B cell (primary cell): ENCODE data around the gene TPGS2. TPM values are rescaled to one million over a fixed set of nuclear protein-coding genes. Genes with fewer than 3 reads are reported as not detected.

Experiments used
- ATAC-seq: fragments of 200-7000 bp; cut with Tn5 transposase; one replicate; pipeline ENCODE4 v1.10.0; 2021; ENCODE audit warnings: low read depth, mild to moderate bottlenecking, moderate number of reproducible peaks, moderate library complexity
- CTCF ChIA-PET: fragments of 350-600 bp; sonication (Branson Sonifier 250); formaldehyde crosslinking; loops from one replicate; lab custom pipeline; 2021; ENCODE audit warnings: antibody characterized with exemption, inconsistent platforms; lab: Charles Lee
- POLR2A ChIA-PET: fragments of 350-600 bp; sonication (Branson Sonifier 250); formaldehyde crosslinking; loops from one replicate; lab custom pipeline; 2021; ENCODE audit warnings: antibody characterized with exemption; lab: Charles Lee
- DNase-seq: peaks from one replicate; pipeline ENCODE4 v3.0.0; 2013
- H2AFZ ChIP-seq: 2 replicates; pipeline ENCODE4 v1.6.1; 2012; ENCODE audit warnings: mild to moderate bottlenecking, low read depth, low read length; ENCODE audit not compliant: insufficient read depth, poor library complexity, severe bottlenecking
- H3K27ac ChIP-seq, 2 donors: 1 replicate in 1 of 2; 2 replicates in 1 of 2; pipeline ENCODE4 v1.5.1; 2012 to 2013; ENCODE audit warnings: low read length in 2 of 2, mild to moderate bottlenecking in 2 of 2, moderate library complexity in 1 of 2
- H3K27me3 ChIP-seq, 4 experiments: fragments of 200-600 bp in 1 of 4; sonication (generic) in 1 of 4; replicated peaks in 1 of 4; 1 replicate in 2 of 4; 2 replicates in 2 of 4; pipeline versions ENCODE4 v1.6.1 to v1.7.0; 2013 to 2016; ENCODE audit warnings: low read length in 3 of 4, mild to moderate bottlenecking in 2 of 4, mixed read lengths in 1 of 4, moderate library complexity in 1 of 4; ENCODE audit not compliant: insufficient read depth in 4 of 4, control insufficient read depth in 3 of 4; ENCODE audit errors: control extremely low read depth in 1 of 4
- H3K36me3 ChIP-seq, 2 experiments: replicated peaks in 1 of 2; 1 replicate in 1 of 2; 2 replicates in 1 of 2; pipeline versions ENCODE4 v1.6.1 to v1.7.1; 2013; ENCODE audit warnings: low read length in 1 of 2; ENCODE audit not compliant: insufficient read depth in 2 of 2, control insufficient read depth in 1 of 2; ENCODE audit errors: control extremely low read depth in 1 of 2, extremely low read depth in 1 of 2
- H3K4me1 ChIP-seq, 2 donors: fragments of 200-600 bp in 1 of 2; sonication (generic) in 1 of 2; 1 replicate in 1 of 2; 2 replicates in 1 of 2; pipeline versions ENCODE4 v1.5.1 to v1.6.1; 2013 to 2017; ENCODE audit warnings: low read length in 2 of 2; ENCODE audit not compliant: control insufficient read depth in 2 of 2, insufficient read depth in 2 of 2
- H3K4me2 ChIP-seq: replicated peaks from 2 replicates; pipeline ENCODE3; 2012; ENCODE audit warnings: mild to moderate bottlenecking, low read depth, low read length; ENCODE audit not compliant: poor library complexity, severe bottlenecking
- H3K4me3 ChIP-seq, 5 experiments: fragments of 200-600 bp in 1 of 5; sonication (generic) in 1 of 5; 1 replicate in 3 of 5; 2 replicates in 2 of 5; pipeline versions ENCODE4 v1.5.1 to v1.7.0; 2011 to 2016; ENCODE audit warnings: low read length in 4 of 5, mild to moderate bottlenecking in 4 of 5, low read depth in 2 of 5, control low read depth in 1 of 5, moderate library complexity in 1 of 5; ENCODE audit not compliant: insufficient read depth in 1 of 5; ENCODE audit errors: control extremely low read depth in 1 of 5, extremely low read depth in 1 of 5
- H3K79me2 ChIP-seq: fragments of 200-600 bp; sonication (generic); one replicate; pipeline ENCODE4 v1.6.0; 2016; ENCODE audit warnings: low read length; ENCODE audit not compliant: control insufficient read depth, insufficient read depth
- H3K9ac ChIP-seq: fragments of 200-600 bp; sonication (generic); 2 replicates; pipeline ENCODE4 v1.6.1; 2017; ENCODE audit warnings: mild to moderate bottlenecking, low read length, moderate library complexity
- H3K9me3 ChIP-seq, 3 donors: one replicate each; pipeline versions ENCODE4 v1.6.1 to v1.7.1; 2013; ENCODE audit warnings: low read length in 2 of 3; ENCODE audit not compliant: control insufficient read depth in 2 of 3, insufficient read depth in 1 of 3; ENCODE audit errors: control extremely low read depth in 1 of 3
- H4K20me1 ChIP-seq: 2 replicates; pipeline ENCODE4 v1.6.0; 2012; ENCODE audit warnings: mild to moderate bottlenecking, low read length; ENCODE audit not compliant: insufficient read depth, control insufficient read depth, poor library complexity, severe bottlenecking
- H3K27ac Mint-ChIP-seq: one replicate; pipeline ENCODE4 v1.8.0; 2021; ENCODE audit warnings: mixed read lengths
- H3K27me3 Mint-ChIP-seq: one replicate; pipeline ENCODE4 v1.8.0; 2021; ENCODE audit warnings: mixed read lengths
- H3K4me1 Mint-ChIP-seq: one replicate; pipeline ENCODE4 v1.8.0; 2021; ENCODE audit warnings: mixed read lengths
- H3K4me3 Mint-ChIP-seq: one replicate; pipeline ENCODE4 v1.8.0; 2021; ENCODE audit warnings: mixed read lengths
- H3K9me3 Mint-ChIP-seq: one replicate; pipeline ENCODE4 v1.8.0; 2022; ENCODE audit warnings: mixed read lengths; ENCODE audit not compliant: insufficient read depth
- EZH2 ChIP-seq: IDR thresholded peaks from 2 replicates; pipeline ENCODE4 v1.6.1; 2012; ENCODE audit warnings: borderline replicate concordance, low read depth, mild to moderate bottlenecking, moderate library complexity, low read length; ENCODE audit not compliant: insufficient read depth, poor library complexity, severe bottlenecking
- WGBS: methylation state at CpG from one replicate; pipeline ENCODE4 v1.1.5; 2013; ENCODE audit warnings: missing lambda C conversion rate; ENCODE audit not compliant: insufficient coverage; 5-methylcytosine and 5-hydroxymethylcytosine counted together
- intact Hi-C: fragments of 100-400 bp; cut with micrococcal nuclease; formaldehyde crosslinking; loops from one replicate; pipeline ENCODE4 v1.10.0; 2022
- polyA plus RNA-seq: library from polyadenylated mRNA; depleted of rRNA; stranded (reverse); fragments of >200 nt; gene quantifications from 2 replicates; pipeline ENCODE4 v1.2.3, GENCODE V29; 2012
- total RNA-seq, 2 donors: library from RNA; stranded (reverse); fragments of 120-200 nt in 1 of 2; gene quantifications; 1 replicate in 1 of 2; 2 replicates in 1 of 2; pipeline versions ENCODE4 v1.2.3 to v1.2.4, GENCODE V29; 2013 to 2022
- TF ChIP-seq, protein P1 (sequence below): fragments of 200-600 bp; IDR thresholded peaks from one replicate; pipeline ENCODE4 v1.8.0; 2022; ENCODE audit warnings: antibody characterized with exemption, mild to moderate bottlenecking

The TPGS2 gene
- total and polyA plus RNA-seq, 2 donors (not counting 1 experiment from before 2014, with no cell fraction given), result 45.2 to 50.9 TPM

DNA sequence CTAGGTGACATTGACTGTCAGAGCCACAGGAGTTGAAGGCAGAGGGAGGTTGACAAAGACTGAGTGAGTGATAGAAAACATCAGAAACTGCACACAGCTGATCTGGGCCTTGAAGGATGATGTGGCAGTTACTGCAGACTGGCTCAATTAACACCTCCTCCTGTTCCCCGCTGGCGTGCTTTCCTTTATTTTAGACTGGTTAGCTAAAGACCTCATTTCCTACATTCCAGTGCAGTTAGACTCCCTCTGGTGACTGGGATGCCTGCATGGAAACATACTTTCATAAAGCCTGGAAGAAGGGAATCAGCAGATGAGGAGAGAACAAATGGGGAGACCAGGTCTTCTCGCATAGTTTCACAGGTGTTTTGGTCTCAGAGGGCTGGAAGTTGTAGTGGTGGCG lies 7.1 kb downstream of the TPGS2 start:
- no peak for ATAC-seq
- Mint-ChIP-seq H3K4me1 (no peaks in the 10 kb centered on the region), H3K4me3 (no peak overlapping the region), H3K9me3 (no peaks in the 10 kb centered on the region), H3K27me3 (no peaks in the 10 kb centered on the region), H3K27ac (no peak overlapping the region)
- no peak overlapping the region for H3K4me2 ChIP-seq
- TF ChIP-seq EZH2, result no peak
- TF ChIP-seq, protein P1, sequence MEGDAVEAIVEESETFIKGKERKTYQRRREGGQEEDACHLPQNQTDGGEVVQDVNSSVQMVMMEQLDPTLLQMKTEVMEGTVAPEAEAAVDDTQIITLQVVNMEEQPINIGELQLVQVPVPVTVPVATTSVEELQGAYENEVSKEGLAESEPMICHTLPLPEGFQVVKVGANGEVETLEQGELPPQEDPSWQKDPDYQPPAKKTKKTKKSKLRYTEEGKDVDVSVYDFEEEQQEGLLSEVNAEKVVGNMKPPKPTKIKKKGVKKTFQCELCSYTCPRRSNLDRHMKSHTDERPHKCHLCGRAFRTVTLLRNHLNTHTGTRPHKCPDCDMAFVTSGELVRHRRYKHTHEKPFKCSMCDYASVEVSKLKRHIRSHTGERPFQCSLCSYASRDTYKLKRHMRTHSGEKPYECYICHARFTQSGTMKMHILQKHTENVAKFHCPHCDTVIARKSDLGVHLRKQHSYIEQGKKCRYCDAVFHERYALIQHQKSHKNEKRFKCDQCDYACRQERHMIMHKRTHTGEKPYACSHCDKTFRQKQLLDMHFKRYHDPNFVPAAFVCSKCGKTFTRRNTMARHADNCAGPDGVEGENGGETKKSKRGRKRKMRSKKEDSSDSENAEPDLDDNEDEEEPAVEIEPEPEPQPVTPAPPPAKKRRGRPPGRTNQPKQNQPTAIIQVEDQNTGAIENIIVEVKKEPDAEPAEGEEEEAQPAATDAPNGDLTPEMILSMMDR, result no peak
- H3K27me3 ChIP-seq, result no peaks in the 10 kb centered on the region
- H3K79me2 ChIP-seq, result peaks cover 30% of the 10 kb centered on the region
- H3K4me1 ChIP-seq, result no peaks in the 10 kb centered on the region
- no peak overlapping the region for H3K4me3 ChIP-seq
- intact Hi-C loops, result loop anchor here (10.0 kb wide), 1 partner anchor 1327 kb away; the partner anchor contains the start of gene INO80C
- H3K36me3 ChIP-seq, result peaks cover 1 to 22% of the 10 kb centered on the region in 2 experiments
- ChIA-PET CTCF (interaction anchor here (2.3 kb wide), 1 partner anchor 11 kb away, joined by 11 read pairs; no protein-coding TSS in a partner anchor), POLR2A (no interaction called here)
- 100% methylated on average over 3 of the region's 4 CpGs for WGBS
- H3K9me3 ChIP-seq, result no peaks in the 10 kb centered on the region
- H3K27ac ChIP-seq, result no peak overlapping the region
- H2AFZ ChIP-seq, result no peak overlapping the region
- no peaks in the 10 kb centered on the region for H4K20me1 ChIP-seq
- no peak for DNase-seq
- no peak overlapping the region for H3K9ac ChIP-seq

DNA sequence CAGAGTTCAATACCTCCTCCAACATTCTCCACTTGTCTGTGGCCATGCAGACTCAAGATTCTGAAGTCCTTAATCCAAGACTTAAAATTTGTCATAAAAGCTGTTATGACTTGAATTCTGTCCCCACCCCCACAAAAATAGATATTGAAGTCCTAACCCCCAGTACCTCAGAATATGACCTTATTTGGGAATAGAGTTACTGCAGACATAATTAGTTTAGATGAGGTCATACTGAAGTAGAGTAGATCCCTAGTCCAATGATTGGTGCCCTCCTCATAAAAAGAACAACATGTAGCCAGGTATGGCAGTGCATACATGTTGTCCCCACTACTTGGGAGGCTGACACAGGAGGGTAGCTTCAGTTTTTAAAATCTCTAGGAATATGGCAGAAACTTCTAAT lies 9.2 kb downstream of the TPGS2 start:
- Histone ChIP-seq H3K9me3 (no peaks in the 10 kb centered on the region), H3K9ac (no peak overlapping the region), H3K36me3 (peaks cover 1 to 26% of the 10 kb centered on the region in 2 experiments), H3K4me3 (no peak overlapping the region), H3K79me2 (peaks cover 15% of the 10 kb centered on the region), H3K4me1 (no peaks in the 10 kb centered on the region), H2AFZ (no peak overlapping the region), H3K4me2 (no peak overlapping the region), H4K20me1 (no peaks in the 10 kb centered on the region), H3K27ac (no peak overlapping the region), H3K27me3 (no peaks in the 10 kb centered on the region)
- ChIA-PET POLR2A (no interaction called here), CTCF (interaction anchor here (1.1 kb wide), 2 partner anchors 9 to 12 kb away, joined by 3 to 4 read pairs; no protein-coding TSS in a partner anchor)
- ATAC-seq (no peak), DNase-seq (no peak)
- Mint-ChIP-seq H3K27ac (no peak overlapping the region), H3K4me1 (no peaks in the 10 kb centered on the region), H3K4me3 (no peak overlapping the region), H3K9me3 (no peaks in the 10 kb centered on the region), H3K27me3 (no peaks in the 10 kb centered on the region)
- TF ChIP-seq EZH2, result no peak
- TF ChIP-seq, protein P1, result no peak
- intact Hi-C loops, result loop anchor here (10.0 kb wide), 1 partner anchor 1325 kb away; the partner anchor contains the start of gene INO80C
